GM13977 (cell line): ENCODE data around the gene PRSS53.

ENCODE experiments used
- DNase-seq: peaks from one replicate; pipeline ENCODE4 v3.0.0; 2012; ENCODE audit warnings: low spot score
- CTCF ChIP-seq: IDR thresholded peaks from 2 replicates; pipeline ENCODE4 v1.5.1; 2012; ENCODE audit warnings: mild to moderate bottlenecking, control low read depth; ENCODE audit not compliant: insufficient read depth; ENCODE audit errors: extremely low read depth, missing control alignments
- in situ Hi-C: fragments of 300-500 bp; cut with MboI; formaldehyde crosslinking; loops from one replicate; pipeline ENCODE4 v1.12.0; 2022; ENCODE audit warnings: low sequenced_read_pairs, low pct_unique_long_range_greater_than_20kb, mixed read lengths, inconsistent platforms; ENCODE audit not compliant: unreplicated experiment

The PRSS53 gene

GRCh38 chr16:31082368-31083045 lies 6.2 kb downstream of the PRSS53 start:
- no peak for DNase-seq
- in situ Hi-C loops, result no loop called here
- TF ChIP-seq CTCF, result no peak

- TF ChIP-seq CTCF, result no peak
- no peak for DNase-seq
- in situ Hi-C loops, result no loop called here
Measured at GRCh38 chr16:31081428-31082351, 7.1 kb downstream of the PRSS53 start.

- no peak for TF ChIP-seq CTCF
- in situ Hi-C loops, result no loop called here
- no peak for DNase-seq
Measured at GRCh38 chr16:31080756-31081419, 7.9 kb downstream of the PRSS53 start.

GRCh38 chr16:31080035-31080629 lies 8.6 kb downstream of the PRSS53 start:
- no peak for TF ChIP-seq CTCF
- DNase-seq, result no peak
- in situ Hi-C loops, result no loop called here

- in situ Hi-C loops, result no loop called here
- DNase-seq, result no peak
Measured at GRCh38 chr16:31079342-31079944, 9.3 kb downstream of the PRSS53 start.

More at GRCh38 chr16:31079342-31079944, 9.3 kb downstream of the PRSS53 start:
- no peak for TF ChIP-seq CTCF
